Dermis blood vessel endothelial cell (primary cell): Measurements from ENCODE around the gene INSC. TPM values are rescaled to one million over a fixed set of nuclear protein-coding genes. Genes with fewer than 3 reads are reported as not detected.

Experiments used
- DNase-seq: peaks from one replicate; pipeline ENCODE4 v3.0.0; 2010
- total RNA-seq: library from RNA; depleted of rRNA; stranded (reverse); fragments of >200 nt; gene quantifications from 2 replicates; pipeline ENCODE4 v1.2.3, GENCODE V29; 2014

INSC gene
- total RNA-seq, 1 donor from 2014 or later, result not detected

DNA sequence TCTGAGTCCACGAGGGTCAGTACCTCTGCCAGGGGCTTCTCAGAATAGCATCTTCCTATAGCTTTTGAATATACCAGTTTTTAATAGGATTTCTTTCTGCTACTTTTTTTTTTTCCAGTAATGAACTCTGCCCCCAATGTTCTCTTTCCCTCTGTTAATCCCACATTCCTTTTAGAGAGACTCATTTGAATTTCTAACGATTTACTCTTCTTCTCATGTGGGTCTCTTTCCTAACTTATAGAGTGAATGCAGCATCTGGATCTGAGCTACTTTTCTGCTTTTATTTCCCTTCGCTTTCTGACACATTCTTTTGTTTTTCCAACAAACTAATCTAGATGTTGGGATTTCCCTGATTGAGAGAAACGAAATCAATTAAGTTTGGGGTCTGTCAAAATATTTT, 71.4 kb downstream of the INSC start:
- DNase-seq, result no peak

DNA sequence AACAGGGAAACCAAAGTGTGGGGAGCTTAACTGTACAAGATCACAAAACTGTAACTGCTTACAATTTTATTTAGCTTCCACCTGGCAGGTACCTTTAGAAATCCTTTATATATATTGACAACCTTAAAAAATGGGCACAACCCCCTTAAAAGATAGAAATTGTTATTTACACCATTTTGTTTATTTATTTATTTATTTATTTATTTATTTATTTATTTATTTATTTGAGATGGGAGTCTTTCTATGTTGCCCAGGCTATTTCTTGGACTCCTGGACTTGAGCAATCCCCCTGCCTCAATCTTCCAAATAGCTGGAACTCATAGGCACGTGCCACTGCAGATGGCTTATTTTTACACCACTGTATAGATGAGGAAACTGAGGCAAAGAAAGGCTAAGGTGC, 74.5 kb downstream of the INSC start:
- no peak for DNase-seq

DNA sequence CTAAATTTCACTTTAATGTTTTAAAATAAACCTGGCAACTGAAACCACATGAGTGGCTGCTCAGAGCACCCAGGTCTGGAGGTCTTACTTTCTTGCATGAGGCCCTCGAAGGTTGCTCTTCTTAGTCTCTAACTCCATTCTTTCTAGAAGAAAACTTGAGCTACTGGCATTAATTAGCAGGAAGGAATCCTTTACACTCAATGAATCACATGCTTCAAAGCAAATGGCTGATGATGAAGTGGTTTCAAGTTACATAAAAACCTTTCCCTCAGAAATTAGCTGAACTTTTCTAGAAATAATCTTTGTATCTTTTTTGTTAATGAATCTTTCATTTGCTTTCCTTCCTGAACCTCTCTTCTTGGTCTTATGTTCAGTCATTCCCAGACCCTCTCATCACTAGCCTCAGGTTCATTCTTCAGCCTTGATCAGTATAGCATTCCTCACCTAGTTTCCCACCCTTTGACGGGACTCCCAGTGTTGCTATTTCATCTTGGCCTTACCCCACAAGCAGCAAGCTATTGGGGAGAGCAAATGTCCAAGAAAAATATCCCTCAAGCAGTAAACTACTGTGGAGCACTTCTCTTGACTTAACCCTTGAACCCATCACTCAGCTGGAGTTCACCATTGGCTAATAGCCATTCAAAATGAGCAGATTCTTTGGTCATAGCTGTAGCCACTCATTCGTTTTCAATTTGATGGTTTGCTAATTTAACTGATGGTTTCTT, 75.1 kb downstream of the INSC start:
- DNase-seq, result no peak

DNA sequence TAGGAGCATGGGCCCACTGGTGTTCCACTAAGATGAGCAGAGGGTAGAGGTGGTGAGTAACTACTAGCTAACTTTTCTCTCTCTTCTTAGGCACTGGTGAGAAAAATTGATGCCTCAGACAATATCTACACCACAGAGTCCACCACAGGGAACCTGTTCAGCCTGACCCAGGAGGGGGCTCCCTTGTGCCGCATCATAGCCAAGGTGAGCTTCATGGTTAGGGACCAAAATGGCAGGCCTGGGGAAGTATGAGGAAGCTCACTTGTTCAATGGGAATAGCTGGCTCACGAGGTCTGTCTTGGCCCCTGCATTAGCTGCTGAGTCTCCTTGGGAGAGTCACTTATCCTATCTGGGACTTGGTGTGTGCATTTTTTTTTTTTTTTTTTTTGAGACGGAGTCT, 75.9 kb downstream of the INSC start:
- DNase-seq, result no peak

DNA sequence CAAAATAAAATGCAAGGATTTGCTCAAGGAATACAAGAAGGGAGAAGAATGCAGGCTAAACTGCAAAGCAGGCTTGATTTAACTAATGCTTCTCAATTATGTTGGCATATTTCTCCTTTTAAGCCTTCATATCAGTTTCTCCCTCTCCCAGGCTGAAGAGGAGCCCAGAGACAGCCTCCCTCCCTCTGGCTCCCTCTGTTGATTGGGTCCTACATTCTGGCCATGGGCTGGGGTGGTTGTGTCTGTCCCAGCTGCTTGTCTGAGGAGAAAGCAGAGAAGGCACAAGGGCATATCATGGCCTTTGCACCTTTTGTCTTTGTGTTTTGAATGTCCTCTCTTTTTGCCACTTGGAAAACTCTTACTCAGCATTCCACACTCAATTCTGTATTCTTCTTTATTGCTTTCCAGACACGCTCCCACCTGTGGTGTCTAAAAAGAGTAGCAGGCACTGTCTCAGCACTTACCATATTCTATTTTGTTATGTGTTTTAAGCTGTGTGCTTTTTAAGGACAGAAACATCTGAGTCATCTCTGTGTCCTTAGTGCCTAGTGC, 77.4 kb downstream of the INSC start:
- DNase-seq, result no peak

DNA sequence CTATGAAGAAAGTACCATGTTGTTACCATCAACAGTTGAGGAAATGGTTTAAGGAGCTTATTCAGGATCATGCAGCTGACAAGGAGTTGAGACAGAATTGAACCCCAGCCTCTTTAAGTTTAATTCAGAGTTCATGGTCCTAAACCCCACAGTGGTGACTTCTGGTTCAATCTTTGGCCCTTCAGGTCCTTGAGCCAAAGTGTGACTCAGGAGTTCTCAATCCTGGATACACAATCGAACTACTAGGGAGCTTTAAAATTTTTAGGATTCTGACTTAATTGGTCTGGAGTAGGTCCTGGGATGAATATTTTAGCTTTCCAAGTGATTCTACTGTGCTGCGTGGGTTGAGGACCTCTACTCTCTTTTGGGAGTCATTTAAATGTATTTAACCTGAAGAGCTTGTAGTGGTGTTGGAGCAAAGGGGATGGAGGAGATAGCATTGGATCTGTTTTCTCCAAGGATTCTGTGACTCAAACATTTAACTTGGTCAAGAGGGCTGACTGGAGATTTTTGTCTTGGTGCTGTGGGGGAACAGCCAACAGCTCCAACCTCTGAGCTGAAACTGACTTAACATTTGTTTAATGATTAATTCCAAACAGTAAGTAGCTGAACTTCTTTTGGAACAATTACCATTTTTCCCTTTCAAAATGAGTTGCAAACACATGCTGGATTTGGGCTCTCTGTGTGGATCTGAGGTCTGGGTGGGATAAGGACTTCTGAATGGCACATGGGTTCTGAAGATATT, 80.1 kb downstream of the INSC start:
- DNase-seq, result no peak

DNA sequence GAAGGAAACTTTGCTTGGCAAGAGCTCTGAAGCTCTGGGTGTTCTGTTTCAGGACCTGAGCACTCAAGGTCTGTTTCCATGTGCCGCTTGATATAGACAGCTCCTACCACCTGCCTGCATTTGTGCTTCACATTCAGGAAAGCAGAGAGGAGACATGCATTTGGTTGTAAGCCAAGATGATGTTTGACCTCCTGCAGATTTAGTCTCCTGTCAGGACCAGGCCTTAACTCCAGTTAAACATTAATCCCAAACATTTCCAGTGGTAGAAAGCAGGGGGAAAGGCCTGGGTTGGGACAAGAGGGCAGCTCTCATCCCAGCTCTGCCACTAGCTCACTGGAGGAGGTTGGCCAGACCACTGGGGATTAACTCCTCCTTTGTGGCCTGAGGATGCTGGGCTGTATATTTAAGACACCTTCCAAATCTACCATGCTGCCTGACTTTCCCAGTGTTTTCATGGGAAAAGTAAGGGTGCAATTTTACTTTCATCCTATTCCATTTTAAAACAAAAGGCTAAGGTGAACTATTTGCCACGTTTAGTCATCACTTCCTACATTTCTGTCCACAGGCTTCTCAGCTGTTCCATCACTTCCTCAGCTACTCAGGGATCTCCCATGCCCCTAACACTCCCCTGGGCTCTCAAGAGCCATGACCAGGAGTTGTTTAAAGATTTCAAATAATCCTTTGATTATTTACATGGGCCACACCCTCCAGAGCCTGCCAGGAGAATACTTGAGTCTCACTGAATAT, 80.9 kb downstream of the INSC start:
- DNase-seq, result no peak

DNA sequence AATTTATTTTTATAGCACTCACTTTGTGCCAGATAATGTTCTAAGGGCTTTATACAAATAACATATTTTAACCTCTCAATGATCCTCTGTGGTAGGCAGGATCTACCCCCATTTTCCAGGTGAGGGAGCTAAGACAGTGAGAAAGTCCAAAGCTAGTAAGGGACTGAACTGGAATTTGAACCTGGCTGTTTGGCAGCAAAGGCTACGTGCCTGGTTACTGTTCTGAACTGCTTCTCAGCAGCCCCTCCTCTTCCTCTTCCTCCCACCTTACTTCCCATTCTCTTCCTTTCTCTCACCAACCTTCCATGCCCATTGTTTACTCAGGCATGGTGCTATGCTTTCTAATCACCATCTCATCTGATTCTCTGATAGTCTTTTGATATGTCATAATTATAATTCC, 82.0 kb downstream of the INSC start:
- no peak for DNase-seq

DNA sequence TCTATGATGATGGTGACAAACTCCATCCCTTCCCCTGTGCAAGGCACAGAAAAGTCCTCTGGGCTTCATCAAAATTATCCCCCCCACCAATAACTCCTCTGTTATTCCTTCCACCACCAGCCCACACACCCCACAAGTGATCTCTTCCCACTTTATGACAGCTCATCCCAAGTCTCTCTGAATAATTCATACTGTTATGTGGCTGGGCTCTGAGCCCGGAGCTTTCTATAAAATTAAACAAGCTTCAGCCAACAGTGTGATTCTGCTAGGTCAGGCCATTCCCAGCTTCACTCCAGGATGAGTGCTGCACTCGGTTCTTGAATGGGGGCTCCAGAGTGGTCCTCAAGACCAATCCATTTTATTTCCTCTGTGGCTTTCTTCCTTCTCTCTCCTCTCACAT, 83.0 kb downstream of the INSC start:
- DNase-seq, result no peak

DNA sequence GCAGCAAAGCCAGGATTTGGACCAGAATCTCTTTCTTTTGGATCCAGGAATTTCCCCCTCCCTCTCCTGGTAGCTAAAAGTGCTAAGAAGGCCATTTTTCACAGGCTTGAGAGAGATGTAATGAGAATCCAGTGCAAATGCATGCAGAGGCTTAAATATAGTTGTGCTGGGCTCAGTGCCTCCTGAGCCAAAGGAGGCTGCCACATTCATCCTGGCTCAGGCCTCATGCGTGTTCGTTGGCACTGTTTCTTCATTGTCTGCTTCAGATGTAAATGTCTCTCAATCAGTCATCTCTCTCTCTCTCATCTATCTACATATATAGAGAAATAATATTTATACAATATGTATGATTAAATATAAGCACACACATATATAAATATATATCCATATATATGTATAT, 83.6 kb downstream of the INSC start:
- no peak for DNase-seq

DNA sequence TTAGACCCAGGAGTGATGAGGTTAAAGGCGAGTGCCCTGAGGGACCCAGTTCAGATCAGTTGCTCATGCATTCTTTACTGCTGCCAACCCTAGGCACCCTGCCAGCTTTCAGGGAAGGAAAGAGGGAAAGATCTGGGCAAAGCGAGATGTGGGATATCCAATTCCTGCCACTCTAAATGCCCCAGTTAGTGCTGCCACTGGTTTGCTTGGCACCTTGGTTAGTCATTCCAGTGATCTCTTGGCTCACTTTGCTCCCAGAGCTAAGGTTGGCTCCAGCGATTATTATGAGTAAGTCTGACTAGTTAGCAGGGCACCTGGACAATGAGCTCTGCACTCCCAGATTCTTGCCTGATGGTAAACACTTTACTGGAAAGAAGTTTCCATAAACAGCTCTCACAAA, 85.0 kb downstream of the INSC start:
- no peak for DNase-seq

DNA sequence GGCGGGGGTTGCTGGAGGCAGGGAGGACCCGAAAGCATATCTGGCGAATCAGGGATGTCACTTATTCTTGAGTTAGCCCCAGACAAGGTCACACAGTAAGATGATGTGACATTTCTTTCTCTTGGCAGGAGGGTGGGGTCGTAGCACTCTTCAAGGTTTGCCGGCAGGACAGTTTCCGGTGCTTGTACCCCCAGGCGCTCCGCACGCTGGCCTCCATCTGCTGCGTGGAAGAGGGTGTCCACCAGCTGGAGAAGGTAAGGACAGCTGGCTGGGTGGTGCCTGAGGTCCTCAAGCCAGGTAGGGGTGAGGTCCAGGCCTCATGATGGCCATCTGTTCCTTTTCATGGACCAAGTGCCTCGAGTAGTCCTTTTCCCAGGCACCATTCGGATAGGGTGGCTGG, 86.0 kb downstream of the INSC start:
- no peak for DNase-seq

DNA sequence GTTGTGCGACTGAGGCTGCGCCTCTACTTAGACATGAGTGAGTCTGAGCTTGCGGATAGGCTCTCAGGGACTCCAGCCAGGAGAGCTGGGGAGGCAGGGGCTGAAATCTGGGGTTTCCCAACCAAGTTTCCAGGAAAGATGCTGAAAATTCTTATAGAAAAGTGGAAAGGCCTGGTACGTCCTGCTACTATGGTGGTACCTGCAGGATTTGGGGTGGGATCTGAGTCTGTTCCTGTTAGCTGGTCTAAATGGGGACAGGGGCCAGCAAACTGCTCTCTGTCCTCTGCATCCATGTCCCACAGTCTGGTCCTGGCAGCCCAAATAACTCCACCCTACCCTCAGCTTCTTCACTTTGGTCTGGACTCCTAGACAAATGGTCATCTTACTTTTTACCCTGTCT, 86.9 kb downstream of the INSC start:
- no peak for DNase-seq

DNA sequence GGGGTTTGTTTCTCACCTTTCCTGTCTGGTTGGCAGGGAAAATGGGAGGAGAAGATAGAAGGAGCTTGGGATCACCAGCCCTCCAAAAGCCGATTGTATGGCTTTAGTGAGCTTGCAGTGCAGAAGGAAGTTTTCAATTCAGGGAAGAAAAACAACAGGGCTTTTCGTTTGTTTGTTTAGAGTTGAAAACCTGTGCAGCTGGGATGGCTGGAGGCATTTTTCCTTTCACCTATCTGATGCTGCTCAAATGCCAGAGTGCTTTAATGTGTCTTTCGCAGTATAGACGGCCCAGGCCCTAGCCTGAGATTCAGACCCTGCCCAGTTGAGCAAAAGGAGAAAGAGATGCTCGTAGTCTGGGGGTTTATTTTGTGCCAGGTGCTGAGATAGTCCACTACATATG, 87.9 kb downstream of the INSC start:
- DNase-seq, result no peak

DNA sequence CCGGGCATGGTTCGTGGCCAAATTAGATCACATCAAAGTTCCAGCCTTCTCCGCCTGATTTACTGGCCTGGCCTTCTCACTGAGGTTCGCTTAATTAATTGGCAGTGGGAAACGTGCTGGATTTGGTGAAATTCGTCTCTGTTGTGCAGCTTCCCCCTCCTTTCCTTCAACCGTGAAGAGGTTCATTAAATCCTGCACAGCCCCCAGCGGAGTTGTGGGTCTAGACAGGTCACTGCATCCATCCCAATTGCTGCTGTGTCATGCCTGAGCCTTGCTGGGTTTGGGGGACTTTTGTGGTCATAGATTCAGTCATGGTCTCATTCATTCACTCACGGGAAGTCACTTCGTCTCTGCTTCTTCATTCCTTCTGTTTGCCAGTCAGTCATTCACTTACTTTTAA, 90.0 kb downstream of the INSC start:
- DNase-seq, result no peak

DNA sequence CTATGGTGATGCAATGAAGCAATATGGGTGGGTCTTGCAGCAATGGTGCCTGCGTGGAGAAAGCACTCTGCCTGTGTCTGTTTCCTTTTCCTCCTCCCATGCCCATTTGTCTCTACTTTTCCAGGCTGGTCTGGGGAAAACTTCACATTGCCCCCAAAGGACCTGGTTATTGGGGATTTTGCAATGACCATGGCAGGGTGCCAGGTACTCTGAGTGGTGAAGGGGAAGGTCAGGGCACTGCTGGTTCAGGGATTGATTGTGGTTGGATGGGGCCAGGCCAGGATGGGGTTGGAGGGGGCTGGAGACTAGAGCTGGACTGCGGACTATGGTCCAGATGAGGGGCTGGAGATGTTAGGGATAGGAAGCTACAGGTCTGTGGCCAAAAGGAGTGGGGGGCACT, 92.1 kb downstream of the INSC start:
- DNase-seq, result no peak

DNA sequence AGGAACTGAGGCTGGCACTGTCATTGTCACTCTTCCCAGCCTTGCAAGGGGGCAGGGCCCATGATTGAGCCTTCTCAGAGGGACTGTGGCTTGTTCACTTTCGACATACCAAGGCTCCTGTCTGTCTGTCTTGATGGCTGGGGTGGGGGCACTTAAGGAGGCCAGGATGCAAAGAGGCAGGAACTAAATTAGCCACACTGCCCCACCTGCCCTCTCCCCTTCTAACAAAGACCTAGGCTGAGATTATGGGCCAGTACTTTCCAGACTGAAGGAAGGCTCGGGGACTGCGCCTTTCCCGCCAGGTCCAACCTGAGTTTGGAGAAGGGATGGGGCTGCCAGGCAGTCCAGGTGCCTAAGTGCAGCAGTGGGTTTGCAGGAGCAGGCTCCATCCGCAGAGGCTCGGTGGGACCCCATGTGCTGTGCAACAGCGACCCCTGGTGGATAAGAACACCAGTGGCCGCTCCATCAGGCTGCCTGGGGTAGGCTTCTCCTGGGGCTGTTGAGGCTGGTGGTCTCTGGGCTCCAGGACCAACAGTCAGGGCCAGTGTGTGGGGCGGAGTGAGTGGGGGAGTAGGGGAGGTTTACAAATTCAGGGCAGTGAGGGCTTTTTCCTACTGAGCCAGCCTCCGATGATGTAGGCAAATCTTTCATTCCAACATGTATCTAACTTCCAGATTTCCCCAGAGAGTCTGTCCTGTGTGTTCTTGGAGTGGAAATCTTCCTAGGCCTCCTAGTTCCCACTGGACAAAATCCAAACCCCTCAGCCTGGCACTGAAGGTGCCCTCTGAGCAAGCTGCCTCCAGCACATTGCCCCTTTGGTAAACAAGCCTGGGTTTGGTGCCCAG, 93.9 kb downstream of the INSC start:
- peak; percentile 67 for DNase-seq

DNA sequence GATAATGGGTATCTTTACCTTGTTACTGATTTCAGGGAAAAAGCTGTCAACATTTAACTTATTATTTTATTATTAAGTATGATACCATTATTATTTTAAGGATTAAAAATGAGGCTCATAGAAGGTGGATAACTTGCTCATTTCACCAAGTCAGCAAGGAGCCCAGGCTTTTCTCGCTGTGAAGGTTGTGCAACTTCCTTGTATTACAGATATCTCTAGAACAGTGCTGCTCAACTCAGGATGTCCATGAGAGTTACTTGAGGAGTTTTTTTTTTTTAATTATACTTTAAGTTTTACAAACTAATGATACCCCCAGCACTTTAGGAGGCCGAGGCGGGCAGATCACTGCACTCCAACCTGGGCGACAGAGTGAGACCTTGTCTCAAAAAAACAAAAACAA, 98.2 kb downstream of the INSC start:
- DNase-seq, result no peak

DNA sequence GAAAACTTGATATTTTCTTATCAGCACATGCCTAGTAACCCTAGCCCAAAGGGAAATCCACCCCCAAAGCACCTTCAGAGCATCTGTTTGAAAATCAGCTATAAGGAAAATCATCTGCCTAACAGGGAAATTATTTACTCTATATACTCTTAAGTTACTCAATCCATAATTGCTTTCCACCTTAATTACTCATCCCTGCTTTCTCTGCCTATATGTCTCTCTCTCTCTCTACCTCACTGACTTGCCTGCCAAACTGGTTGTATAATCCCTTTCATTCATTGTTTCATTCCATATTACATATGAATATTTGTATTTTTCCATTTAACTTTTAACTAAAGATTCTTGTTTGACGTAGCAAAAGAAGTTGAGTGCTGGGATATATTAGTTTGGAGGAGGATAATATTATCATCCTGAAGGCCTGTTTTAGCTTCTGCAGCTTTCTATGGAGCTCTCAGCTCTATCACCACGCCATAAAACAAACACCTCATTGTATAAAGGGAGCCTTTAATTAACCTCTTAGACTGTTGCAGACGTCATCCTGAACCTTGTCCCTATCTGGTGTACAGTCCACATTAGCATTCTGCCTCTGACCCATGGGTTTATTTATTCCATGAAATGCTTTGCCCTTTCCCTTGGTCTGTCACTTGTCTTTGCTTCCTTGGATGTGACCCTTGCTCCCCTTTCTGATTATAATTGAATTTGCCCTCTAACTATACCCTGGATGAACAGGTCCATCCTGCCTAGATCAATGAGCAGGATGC, 98.9 kb downstream of the INSC start:
- DNase-seq, result no peak

DNA sequence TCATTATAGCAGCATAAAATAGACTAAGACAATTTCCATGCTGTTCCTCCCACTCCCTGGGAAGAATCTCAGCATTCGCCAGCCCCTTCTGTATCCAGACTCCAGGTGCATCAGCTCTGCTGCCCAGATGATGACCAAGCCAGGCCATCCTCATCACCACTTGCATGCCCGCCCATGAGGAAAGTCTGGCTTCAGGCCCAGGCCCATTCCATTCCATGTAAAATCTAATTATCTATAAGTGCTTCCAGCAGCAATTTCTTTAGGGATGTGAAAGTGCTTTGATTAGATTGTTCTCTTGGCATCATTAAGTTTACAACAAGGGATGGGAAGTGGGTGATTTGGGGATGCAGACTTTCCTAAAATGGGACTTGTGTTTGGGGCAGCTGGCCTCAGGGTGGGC, 100.3 kb downstream of the INSC start:
- DNase-seq, result no peak

DNA sequence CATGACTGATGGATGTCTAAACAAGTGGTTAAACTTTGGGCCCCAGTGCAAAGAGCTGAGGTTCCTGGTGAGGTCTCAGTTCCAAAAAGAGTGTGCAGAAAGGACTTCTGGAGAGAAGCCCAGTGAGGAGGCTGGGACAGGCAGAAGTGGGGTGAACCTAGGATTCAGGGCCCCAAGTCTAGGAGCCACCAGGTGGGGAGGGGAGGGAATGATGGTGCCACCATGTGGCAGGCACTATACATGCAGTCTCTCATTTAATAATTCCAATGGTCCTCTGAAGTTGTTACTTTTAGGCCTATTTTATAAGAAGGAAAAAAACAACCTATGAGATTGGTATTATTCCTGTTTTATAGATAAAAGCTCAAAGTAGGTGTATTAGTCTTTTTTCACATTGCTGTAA, 102.0 kb downstream of the INSC start:
- no peak for DNase-seq

DNA sequence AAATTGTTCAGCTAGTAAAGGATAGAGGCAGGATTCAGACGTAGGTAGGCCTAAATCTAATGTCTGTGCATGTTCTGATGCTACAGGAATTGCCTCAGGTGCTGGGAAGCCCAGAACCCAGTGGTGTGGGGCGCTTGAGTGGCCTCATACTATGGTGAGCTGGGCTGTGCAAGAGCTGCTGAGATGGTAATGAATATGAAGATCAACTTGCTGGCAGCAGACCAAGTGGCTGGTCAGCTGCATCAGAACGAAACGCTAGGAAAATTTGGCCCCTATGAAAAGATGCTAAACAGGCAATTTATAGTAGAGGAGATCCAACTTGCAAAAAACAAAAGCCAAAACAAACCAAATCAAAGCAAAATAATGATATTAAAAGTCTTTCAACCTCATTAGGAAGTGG, 102.7 kb downstream of the INSC start:
- DNase-seq, result no peak
